ENCODE results near the gene CCDC88C. TPM values are rescaled to one million over a fixed set of nuclear protein-coding genes. Genes with fewer than 3 reads are reported as not detected.

Gene CCDC88C
- total and polyA plus RNA-seq, 2 experiments from 2014 or later, result 23.6 to 60.7 TPM

DNA sequence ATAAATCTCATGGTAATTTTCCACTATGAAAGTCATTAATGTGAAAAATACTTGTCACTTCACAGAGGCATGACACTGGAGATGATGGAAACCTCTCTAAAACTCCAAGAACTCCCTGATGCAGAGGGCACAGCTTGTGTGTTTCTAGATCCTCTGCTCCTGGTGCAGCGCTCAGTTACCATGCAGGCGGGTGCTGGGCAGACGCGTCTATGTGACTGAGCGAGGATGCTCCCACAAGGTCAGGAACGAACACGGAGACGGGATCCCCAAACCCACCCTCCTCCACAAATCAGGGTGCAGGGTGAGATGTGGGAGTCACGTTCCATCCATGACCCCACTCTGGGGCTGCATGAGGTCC, 81.5 kb downstream of the CCDC88C start:
- TF ChIP-seq ZNF331 (CRISPR knock-in tag; IDR thresholded peaks at IDR 0.05; ENCODE audit: low read depth) (no peak), NANOG (IDR thresholded peaks at IDR 0.05; ENCODE audit: borderline replicate concordance) (no peak), ZNF114 (CRISPR knock-in tag; IDR thresholded peaks at IDR 0.05) (no peak), POLR2AphosphoS5 (IDR thresholded peaks at IDR 0.05; ENCODE audit: low read depth) (no peak), JUNB (IDR thresholded peaks at IDR 0.05; ENCODE audit: unreplicated experiment) (no peak), EZH2 (IDR thresholded peaks at IDR 0.05; ENCODE audit: low read depth, unreplicated experiment) (no peak), CREB1 (CRISPR knock-in tag; IDR thresholded peaks at IDR 0.05; ENCODE audit: low read depth) (no peak), STAT1 (IDR thresholded peaks at IDR 0.05; ENCODE audit: unreplicated experiment) (no peak), EZH2phosphoT487 (IDR thresholded peaks at IDR 0.05; ENCODE audit: unreplicated experiment) (no peak)
- TF ChIP-seq, protein P1, sequence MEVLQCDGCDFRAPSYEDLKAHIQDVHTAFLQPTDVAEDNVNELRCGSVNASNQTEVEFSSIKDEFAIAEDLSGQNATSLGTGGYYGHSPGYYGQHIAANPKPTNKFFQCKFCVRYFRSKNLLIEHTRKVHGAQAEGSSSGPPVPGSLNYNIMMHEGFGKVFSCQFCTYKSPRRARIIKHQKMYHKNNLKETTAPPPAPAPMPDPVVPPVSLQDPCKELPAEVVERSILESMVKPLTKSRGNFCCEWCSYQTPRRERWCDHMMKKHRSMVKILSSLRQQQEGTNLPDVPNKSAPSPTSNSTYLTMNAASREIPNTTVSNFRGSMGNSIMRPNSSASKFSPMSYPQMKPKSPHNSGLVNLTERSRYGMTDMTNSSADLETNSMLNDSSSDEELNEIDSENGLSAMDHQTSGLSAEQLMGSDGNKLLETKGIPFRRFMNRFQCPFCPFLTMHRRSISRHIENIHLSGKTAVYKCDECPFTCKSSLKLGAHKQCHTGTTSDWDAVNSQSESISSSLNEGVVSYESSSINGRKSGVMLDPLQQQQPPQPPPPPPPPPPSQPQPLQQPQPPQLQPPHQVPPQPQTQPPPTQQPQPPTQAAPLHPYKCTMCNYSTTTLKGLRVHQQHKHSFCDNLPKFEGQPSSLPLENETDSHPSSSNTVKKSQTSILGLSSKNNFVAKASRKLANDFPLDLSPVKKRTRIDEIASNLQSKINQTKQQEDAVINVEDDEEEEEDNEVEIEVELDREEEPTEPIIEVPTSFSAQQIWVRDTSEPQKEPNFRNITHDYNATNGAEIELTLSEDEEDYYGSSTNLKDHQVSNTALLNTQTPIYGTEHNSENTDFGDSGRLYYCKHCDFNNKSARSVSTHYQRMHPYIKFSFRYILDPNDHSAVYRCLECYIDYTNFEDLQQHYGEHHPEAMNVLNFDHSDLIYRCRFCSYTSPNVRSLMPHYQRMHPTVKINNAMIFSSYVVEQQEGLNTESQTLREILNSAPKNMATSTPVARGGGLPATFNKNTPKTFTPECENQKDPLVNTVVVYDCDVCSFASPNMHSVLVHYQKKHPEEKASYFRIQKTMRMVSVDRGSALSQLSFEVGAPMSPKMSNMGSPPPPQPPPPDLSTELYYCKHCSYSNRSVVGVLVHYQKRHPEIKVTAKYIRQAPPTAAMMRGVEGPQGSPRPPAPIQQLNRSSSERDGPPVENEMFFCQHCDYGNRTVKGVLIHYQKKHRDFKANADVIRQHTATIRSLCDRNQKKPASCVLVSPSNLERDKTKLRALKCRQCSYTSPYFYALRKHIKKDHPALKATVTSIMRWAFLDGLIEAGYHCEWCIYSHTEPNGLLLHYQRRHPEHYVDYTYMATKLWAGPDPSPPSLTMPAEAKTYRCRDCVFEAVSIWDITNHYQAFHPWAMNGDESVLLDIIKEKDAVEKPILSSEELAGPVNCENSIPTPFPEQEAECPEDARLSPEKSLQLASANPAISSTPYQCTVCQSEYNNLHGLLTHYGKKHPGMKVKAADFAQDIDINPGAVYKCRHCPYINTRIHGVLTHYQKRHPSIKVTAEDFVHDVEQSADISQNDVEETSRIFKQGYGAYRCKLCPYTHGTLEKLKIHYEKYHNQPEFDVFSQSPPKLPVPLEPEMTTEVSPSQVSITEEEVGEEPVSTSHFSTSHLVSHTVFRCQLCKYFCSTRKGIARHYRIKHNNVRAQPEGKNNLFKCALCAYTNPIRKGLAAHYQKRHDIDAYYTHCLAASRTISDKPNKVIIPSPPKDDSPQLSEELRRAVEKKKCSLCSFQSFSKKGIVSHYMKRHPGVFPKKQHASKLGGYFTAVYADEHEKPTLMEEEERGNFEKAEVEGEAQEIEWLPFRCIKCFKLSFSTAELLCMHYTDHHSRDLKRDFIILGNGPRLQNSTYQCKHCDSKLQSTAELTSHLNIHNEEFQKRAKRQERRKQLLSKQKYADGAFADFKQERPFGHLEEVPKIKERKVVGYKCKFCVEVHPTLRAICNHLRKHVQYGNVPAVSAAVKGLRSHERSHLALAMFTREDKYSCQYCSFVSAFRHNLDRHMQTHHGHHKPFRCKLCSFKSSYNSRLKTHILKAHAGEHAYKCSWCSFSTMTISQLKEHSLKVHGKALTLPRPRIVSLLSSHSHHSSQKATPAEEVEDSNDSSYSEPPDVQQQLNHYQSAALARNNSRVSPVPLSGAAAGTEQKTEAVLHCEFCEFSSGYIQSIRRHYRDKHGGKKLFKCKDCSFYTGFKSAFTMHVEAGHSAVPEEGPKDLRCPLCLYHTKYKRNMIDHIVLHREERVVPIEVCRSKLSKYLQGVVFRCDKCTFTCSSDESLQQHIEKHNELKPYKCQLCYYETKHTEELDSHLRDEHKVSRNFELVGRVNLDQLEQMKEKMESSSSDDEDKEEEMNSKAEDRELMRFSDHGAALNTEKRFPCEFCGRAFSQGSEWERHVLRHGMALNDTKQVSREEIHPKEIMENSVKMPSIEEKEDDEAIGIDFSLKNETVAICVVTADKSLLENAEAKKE (CRISPR knock-in tag; IDR thresholded peaks at IDR 0.05), result no peak
- TF ChIP-seq, protein P2, sequence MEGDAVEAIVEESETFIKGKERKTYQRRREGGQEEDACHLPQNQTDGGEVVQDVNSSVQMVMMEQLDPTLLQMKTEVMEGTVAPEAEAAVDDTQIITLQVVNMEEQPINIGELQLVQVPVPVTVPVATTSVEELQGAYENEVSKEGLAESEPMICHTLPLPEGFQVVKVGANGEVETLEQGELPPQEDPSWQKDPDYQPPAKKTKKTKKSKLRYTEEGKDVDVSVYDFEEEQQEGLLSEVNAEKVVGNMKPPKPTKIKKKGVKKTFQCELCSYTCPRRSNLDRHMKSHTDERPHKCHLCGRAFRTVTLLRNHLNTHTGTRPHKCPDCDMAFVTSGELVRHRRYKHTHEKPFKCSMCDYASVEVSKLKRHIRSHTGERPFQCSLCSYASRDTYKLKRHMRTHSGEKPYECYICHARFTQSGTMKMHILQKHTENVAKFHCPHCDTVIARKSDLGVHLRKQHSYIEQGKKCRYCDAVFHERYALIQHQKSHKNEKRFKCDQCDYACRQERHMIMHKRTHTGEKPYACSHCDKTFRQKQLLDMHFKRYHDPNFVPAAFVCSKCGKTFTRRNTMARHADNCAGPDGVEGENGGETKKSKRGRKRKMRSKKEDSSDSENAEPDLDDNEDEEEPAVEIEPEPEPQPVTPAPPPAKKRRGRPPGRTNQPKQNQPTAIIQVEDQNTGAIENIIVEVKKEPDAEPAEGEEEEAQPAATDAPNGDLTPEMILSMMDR (conservative IDR thresholded peaks at IDR 0.05; ENCODE audit: low read depth in 2 of 2), result no peak
- TF ChIP-seq, protein P3, sequence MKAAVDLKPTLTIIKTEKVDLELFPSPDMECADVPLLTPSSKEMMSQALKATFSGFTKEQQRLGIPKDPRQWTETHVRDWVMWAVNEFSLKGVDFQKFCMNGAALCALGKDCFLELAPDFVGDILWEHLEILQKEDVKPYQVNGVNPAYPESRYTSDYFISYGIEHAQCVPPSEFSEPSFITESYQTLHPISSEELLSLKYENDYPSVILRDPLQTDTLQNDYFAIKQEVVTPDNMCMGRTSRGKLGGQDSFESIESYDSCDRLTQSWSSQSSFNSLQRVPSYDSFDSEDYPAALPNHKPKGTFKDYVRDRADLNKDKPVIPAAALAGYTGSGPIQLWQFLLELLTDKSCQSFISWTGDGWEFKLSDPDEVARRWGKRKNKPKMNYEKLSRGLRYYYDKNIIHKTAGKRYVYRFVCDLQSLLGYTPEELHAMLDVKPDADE (IDR thresholded peaks at IDR 0.05), result no peak
- TF ChIP-seq, protein P4, sequence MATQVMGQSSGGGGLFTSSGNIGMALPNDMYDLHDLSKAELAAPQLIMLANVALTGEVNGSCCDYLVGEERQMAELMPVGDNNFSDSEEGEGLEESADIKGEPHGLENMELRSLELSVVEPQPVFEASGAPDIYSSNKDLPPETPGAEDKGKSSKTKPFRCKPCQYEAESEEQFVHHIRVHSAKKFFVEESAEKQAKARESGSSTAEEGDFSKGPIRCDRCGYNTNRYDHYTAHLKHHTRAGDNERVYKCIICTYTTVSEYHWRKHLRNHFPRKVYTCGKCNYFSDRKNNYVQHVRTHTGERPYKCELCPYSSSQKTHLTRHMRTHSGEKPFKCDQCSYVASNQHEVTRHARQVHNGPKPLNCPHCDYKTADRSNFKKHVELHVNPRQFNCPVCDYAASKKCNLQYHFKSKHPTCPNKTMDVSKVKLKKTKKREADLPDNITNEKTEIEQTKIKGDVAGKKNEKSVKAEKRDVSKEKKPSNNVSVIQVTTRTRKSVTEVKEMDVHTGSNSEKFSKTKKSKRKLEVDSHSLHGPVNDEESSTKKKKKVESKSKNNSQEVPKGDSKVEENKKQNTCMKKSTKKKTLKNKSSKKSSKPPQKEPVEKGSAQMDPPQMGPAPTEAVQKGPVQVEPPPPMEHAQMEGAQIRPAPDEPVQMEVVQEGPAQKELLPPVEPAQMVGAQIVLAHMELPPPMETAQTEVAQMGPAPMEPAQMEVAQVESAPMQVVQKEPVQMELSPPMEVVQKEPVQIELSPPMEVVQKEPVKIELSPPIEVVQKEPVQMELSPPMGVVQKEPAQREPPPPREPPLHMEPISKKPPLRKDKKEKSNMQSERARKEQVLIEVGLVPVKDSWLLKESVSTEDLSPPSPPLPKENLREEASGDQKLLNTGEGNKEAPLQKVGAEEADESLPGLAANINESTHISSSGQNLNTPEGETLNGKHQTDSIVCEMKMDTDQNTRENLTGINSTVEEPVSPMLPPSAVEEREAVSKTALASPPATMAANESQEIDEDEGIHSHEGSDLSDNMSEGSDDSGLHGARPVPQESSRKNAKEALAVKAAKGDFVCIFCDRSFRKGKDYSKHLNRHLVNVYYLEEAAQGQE (IDR thresholded peaks at IDR 0.05; ENCODE audit: unreplicated experiment), result no peak
- Histone ChIP-seq H3K4me3 (no peak overlapping the region), H3K9me2 (ENCODE audit: insufficient read depth) (no peaks in the 10 kb centered on the region), H3K27me3 (ENCODE audit: insufficient read depth) (no peaks in the 10 kb centered on the region), H3K79me2 (replicated peaks; ENCODE audit: insufficient read depth) (no peaks in the 10 kb centered on the region), H3K4me2 (no peak overlapping the region), H2AFZ (no peak overlapping the region), H3F3A (replicated peaks; ENCODE audit: low read depth) (no peaks in the 10 kb centered on the region), H4K20me1 (replicated peaks; ENCODE audit: insufficient read depth) (no peaks in the 10 kb centered on the region; the same call in 1 of the 2 replicates), H3K27ac (ENCODE audit: low read depth) (no peak overlapping the region), H3K4me1 (ENCODE audit: insufficient read depth) (no peaks in the 10 kb centered on the region), H3K36me3 (ENCODE audit: insufficient read depth) (no peaks in the 10 kb centered on the region)
- ATAC-seq, result no peak
- Mint-ChIP-seq H3K36me3 (ENCODE audit: low read depth) (peaks cover 18% of the 10 kb centered on the region), H3K27me3 (ENCODE audit: insufficient read depth, low read depth, poor library complexity) (peaks cover 14% of the 10 kb centered on the region), H3K4me3 (no peak overlapping the region), H3K9me3 (no peaks in the 10 kb centered on the region), H3K27ac (no peak overlapping the region), H3K4me1 (no peaks in the 10 kb centered on the region)
- DNase-seq (ENCODE audit: low spot score), result no peak
